NCI-H526 (cell line): Measurements from ENCODE around the gene NFE2L2.
"Not testable (repeated sequence)": the region's sequence is repeated elsewhere in the genome, so short reads cannot be mapped to it uniquely, and the experiment has no call there.

Experiments
- DNase-seq, 2 experiments: peaks; one replicate each; lab custom pipeline; 2025; lab: John Stamatoyannopoulos, UW

The NFE2L2 gene

DNA sequence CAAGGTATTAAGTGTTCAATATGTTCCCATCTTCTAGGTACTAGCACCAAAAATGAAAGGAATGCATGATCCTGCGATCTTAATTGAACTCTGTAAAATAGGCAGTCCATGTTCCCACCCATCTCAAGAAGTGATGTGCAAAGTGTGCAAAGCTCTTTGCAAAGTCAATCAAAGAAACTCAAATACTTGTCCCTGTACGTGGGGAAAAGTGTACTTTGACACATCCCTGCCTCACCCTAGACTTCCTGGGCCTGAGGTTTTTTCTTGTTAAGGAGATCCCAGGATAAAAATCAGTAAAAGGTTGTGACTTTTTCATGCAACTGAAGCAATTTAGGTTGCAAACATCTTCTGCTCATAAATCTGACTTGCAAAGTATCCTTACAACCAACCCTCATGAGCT is 26.6 kb downstream of the NFE2L2 start:
- DNase-seq = peak in 1 of 2 experiments; percentile 66

DNA sequence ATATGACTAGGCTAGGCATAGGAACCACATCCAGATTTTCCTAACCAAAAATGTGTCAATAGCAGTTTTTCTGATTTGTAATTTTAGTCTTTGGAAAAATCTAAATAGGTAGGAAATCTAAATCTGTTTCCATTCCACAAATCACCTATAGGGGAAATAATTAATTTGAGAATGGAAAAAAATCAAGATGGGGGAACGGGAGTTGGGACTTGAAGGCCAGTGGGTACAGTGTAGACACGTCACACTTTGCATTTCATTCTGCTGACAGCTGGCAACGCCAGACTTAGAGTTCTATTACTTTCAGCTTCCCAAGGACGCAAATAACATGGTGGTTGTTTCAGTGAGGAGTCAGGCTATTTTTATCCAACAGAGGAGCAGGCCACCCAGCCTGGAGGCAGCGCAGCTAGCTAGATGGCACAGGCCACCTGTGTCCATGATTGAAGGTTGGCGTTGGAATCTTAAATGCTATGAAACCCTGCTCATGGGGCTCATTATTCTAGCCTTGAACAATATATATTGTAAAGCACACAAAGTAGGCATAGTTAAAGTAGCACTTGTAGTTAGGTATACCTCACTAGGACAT is 28.6 kb downstream of the NFE2L2 start:
- DNase-seq = no peak

DNA sequence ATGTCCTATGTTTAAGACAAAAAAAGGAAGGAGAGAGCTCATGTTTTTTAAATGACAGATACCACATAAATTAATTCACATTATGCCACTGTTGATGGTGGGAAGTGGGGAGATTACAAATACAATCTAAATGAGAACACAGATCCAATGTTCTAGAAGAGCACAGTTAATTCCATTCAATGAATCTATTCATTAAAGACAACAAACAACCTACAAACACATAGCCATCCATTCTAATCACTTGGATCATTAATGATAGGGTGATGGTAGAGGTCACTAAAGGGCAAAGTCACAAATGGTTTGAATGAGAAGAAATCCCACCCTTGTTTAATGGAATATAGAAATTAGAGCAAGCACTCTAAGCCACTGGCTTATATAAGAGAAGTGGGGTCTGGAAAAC is 30.3 kb downstream of the NFE2L2 start:
- DNase-seq = no peak

DNA sequence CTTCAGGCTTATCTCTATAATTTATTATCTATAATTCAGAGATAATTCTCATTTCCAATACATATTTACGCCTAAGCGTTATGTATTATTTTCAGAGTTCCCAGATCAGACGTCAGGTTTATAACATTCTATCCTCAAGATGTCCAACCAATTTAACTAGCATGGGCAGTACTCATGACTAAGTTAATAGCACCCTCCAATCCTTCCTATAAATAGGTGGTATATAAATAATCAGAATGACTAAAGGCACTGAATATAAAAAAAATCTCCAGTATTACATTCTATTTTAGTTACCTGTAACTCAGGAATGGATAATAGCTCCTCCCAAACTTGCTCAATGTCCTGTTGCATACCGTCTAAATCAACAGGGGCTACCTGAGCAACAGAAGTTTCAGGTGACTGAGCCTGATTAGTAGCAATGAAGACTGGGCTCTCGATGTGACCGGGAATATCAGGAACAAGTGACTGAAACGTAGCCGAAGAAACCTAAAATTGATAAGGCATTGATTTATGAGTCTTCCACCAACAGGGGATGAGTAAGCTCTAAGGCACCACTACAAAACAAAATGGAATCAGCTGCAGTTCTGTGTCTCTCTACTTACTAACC is 32.3 kb downstream of the NFE2L2 start:
- no peak for DNase-seq

DNA sequence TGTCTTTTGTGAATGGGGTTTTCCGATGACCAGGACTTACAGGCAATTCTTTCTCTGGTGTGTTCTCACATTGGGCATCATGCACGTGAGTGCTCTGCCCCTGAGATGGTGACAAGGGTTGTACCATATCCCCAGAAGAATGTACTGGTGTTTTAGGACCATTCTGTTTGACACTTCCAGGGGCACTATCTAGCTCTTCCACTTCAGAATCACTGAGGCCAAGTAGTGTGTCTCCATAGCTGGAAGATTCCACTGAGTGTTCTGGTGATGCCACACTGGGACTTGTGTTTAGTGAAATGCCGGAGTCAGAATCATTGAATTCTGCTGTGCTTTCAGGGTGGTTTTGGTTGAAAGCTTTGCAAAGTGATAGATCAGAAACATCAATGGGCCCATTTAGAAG is 33.3 kb downstream of the NFE2L2 start:
- DNase-seq = no peak

DNA sequence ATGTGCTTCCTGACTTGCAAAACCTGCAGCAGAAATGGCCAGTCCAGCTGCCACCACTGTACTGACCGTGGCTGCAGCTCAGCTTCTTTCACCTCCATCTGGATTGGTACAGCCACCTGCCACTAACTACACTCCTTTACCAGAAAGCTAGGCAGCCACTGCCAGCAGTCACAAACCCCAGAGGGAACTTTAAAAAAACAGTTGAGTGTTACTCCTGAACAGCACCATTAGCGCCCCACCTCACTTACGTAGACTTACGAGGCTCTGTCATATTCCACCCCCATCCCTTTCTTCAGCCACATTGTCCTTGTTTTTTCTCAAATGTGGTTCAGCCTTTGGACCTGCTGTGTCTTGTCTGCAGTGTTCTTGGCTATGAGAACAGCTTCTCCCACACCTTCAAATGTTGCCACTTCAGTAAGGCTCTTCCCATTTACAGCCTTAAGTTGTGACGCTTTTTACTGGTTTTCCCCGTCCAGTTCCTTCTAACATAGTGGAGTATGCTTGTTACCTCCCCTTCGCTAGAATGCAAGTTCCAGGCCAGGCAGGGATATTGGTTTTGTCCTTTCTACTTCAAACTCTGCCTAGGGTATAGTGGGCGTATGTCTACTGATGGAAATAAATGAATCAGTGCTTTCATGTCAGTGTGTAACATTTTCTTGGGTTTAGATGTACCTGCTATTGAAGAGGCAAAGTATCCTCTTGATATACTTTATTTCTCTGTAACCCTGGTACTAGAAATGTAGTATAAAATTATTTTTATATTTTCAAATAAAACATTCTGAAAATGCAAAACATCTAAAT is 34.9 kb downstream of the NFE2L2 start:
- DNase-seq = no peak

DNA sequence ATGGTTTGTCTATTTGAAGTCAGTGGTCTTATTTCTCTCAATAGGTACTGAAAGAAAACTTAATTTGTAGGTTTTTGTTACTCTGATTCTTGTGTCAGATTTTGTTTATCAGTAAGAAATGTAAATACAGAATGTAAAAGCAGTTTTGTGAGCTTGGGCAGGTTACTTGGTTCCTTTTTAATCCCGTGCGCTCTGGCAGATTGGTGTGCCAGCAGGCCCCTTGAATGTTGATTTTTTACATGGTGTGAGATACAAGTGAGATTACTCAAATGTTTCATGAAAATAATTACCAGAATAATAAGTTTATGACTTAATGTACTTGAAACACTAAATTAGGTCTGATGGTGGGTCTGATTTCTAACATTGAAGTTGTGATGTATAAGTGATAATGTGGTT is 38.6 kb downstream of the NFE2L2 start:
- no peak for DNase-seq

DNA sequence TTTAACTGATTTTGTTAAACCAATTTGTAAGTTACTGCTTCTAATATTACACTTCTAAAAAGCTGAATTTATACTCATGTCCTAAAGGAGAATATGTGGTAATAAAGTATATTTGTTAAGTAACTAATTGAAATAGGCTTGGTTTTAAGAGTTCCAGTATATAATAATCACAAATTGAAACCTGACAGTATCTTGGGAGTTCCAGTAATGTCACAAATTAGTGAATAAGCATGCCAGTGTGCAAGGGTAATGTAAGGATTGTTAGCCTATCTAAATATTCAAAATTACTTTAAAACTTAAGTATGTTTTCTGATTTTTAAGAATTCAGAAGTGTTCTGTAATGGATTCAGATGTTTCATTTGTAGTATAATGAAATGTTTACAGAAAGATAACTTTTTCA is 41.1 kb downstream of the NFE2L2 start:
- not testable (repeated sequence) for DNase-seq

DNA sequence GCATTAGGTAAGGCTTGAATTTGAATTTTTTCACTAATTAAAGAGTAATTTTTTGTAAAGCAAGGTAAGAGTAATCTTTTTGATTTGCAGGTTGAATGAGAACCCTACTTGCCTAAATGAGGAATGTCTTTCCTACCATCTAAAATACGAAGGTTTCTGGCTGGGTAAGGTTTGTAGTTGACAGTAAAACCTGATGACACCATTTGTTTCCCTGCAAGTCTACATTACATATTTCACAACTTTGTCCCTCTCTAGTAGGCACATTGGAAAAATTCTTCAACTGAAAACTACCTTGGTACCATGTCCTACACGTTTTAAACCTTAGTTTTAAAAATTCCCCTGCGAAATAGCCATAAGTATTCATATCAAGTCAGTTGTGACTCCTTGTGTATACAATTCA is 42.6 kb downstream of the NFE2L2 start:
- DNase-seq = no peak

DNA sequence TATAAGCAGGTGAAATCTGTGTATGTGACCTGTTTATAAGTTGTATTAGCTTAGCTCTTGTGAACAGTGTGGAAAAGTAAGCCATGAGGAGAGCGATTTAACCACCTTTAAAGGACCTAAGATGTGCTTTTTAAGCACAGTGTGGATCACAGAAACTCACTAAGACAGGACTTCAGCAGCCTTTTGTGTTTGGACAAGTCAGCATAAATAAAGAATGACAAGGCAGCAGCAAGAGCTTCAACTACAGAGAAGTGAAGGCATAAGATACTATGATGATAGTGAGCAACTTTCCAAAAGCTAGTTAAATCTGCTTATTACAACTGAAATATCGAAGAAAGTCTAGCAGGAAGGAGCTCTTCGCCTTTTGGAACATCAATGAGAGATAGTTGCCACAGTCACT is 43.0 kb downstream of the NFE2L2 start:
- no peak for DNase-seq

DNA sequence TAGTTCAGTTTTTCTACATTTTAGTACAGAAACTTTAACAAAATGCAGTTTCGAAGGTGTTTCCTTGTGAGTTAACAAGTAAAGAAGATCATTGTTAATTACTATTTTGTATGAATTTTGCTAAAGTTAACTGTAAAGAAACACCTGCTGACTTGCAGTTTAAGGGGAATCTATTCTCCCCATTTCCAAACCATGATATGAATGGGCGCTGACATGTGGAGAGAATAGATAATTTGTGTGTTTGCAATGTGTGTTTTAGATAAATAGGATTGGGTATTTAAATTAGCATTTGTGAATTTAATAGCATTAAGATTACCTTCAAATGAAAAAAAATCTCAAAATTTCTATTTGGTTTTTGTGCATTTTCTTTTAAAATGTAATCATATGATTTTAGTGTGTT is 44.7 kb downstream of the NFE2L2 start:
- DNase-seq = not testable (repeated sequence)

DNA sequence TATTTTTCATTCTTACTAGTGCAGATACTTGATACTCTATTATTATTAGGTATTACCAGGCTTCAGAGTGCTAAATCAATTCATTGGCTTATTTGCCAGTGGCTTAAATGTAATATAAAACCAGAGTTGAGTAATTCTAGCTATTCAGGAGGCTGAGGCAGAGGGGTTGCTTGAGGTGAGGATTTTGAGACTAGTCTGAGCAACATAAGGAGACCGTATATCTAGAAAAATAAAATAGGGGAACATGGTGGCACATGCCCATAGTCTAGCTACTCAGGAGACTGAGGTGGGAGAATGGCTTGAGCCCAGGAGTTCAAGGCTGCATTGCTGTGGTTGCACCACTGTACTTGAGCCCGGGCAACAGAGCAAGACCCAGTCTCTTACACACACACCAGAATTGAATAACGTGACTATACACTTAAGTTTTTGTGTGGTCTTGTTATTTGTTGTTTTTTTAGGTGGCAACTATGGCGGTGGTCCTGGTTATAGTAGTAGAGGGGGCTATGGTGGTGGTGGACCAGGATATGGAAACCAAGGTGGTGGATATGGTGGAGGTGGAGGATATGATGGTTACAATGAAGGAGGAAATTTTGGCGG is 47.2 kb downstream of the NFE2L2 start:
- DNase-seq = no peak

DNA sequence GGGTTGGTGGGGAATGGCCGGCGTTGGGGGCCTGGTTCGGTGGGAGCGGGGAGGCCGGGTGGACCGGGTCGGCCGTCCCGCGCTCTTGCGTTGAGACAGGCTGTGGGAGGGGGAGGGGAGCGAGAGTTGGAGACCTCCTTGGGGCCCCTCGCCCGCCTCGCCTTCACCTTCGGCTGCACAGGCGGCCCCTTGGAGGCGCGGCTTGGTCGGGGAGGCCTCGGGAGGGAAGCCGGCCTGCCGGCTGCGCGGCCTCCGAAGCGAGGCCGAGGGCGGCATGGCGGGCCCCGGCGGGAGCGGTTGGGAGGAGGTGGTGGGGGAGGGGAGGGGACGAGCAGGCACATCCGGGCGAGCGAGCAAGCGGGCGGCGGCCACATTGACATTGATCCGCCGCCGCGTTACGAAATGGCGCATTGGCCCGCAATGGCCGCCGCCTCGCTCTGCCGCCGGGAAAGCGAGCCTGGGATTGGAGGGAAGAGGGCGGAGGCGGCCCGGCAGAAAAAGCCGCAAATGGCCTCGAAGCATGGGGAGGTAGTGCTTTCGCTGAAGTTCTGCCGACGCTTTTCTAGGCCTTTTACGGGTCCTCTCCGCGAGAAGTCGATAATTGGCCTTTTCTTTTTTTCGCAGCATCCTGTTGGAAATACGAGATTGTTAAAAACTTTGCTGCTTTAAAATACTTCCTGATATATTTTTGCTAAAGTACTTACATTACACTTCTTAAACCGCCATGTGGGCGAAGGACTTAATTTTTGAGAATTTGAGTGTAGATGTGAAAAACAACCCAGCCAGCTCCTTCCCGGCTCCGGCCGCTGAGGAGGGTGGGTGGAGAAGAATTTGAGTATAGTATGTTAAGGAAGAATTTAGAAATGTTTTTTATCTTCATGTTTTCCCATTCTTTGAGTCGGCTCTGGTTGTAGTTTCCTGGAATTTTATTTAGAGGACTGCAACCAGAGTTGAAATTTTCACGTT is 51.4 kb downstream of the NFE2L2 start:
- DNase-seq = peak; percentile 61 to 93

DNA sequence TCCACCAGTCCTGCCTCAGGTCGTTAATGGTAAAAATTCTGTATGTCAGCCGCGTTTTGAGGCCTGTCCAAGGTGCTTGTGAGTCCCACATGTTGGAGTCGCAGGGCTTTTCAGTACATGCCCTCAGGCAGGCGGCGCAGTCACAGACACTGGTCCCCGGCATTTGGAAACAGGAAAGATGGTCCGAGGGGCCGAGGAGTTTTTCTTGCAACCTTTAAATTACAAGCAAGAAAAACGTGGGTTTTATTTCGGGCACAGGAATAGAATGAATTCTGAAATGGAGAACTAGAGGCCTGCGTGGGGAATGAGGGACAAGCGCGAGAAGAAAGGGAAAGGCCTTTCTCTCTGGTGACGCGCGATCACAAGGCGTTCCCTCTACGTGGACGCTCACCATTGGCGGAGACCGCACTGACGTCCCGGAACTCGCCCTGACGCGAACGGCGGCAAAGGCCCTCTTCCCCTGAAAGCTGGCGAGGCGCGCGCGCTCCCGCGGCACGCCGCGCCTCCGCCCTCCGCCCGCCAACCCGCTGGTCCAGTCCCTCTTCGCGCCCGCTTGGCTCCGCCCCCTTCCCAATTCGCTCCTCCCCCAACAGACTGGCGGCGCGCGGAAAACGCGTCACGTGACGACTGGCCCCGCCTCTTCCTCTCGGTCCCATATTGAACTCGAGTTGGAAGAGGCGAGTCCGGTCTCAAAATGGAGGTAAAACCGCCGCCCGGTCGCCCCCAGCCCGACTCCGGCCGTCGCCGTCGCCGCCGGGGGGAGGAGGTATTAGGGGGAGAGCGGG is 52.2 kb downstream of the NFE2L2 start, which contains the start of gene HNRNPA3:
TSS of gene HNRNPA3 (plus strand) at position 689 of the 785 bp plus-strand sequence. CDS start at position 695, 6 bp downstream.
- peak; percentile 96 to 99 for DNase-seq

DNA sequence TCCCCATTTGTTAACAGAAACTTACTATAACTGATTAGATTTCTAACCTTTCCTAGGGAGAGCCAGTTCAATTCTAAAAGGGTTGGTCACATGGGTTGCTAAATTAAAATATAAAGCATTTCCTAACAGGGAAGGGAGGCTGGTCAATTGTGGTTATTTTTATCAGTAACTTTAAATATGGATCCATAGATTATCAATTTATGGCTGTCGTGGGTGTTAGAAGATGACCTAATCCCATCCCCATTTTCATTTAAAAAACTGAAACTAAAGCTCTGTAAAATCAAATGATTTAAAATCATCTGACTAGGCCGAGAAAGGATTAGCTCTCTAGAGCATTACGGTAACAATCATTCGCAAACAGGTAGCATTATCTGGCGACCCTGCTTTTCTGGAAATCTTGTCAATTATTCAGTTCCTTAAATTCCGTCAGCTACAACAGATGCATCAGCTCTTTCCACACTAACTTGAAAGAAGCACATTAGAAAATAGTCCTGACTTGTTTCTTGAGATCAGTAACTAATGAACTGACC is 52.9 kb downstream of the NFE2L2 start:
- no peak for DNase-seq

DNA sequence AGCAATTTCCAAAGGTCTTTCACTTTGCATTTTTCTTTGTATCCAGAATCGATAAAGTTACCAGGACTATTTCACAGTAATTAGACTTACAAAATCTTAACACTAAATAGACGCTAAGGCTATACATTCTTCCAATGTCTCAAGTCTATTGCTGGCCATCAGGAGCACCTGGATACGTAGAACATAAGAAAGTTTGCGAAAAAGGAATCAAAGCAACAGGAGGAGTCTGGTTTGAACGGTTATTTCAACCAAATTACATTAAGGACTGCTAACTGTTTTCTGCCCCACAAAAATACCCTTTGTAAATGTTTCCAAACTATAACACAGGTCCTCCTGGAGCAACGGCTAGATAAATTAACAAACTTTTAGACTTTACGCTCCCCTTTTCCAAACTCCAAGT is 53.4 kb downstream of the NFE2L2 start:
- DNase-seq = no peak

DNA sequence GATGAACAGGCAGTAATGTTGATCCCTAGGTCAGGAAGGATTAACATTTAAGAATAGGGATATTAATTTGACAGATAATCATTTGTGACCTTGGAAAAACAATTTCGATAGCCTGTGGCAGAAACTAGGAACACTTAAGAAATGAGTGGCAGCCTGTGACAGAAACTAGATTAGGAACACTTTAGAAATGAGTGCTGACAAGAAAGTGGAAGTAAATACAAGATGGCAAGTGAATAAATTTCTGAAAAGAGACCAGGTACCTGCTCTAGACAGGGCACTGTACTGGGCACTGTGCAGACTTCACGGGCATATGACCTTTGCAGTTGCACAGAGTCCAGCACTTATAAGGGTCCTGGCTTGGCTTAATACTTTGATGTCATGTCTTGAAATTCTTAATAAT is 57.4 kb downstream of the NFE2L2 start:
- DNase-seq = no peak

DNA sequence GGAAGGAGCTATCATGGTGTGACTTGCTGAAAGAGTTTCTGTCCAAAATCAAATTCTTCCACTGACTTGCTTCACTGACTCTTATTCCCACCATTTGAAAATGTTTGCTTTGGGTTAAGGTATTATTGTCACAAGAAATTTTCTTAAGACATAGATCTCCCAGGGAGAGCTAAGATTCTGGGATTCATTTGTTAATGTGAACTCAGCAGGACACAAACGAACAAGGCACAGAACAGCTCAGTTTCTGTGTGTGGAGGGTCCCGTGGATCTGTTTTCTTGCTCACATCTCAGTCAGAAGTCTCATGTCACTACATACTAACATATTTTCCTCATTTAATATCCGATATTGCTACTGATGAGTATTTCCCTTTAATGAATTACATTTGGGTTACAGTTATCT is 60.1 kb downstream of the NFE2L2 start:
- no peak for DNase-seq

DNA sequence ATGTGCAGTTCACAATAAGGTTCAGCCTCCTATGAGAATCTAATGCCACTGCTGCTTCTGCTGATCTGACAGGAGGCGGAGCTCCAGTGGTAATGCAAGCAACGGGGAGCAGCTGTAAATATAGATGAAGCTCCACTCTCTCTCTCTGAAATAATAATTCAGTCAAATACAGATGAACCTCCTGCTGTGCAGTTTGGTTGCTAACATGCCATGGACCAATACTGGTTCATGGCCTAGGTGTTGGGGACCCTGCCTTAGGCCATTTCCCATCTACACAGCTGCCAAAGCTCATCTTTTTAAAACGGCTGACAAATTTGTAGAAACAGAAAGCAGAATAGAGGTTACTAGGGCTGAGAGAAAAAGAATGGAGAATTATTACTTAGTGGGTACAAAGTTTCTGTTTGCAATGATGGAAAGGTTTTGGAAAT is 62.6 kb downstream of the NFE2L2 start:
- no peak for DNase-seq

DNA sequence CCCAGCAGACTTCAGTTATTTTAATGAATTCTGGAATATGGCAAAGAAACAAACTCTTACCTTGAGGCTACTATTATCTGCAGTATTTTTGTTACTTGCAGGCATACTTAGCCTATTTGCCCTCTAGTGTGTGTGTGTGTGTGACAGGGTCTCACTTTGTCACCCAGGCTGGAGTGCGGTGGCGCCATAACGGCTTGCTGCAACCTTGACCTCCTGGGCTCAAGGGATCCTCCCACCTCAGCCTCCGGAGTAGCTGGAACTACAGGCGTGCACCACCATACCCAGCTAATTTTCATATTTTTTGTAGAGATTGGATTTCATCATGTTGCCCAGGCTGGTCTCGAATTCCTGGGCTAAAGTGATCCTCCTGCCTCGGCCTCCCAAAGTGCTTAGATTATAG is 64.1 kb downstream of the NFE2L2 start:
- DNase-seq = not testable (repeated sequence)

DNA sequence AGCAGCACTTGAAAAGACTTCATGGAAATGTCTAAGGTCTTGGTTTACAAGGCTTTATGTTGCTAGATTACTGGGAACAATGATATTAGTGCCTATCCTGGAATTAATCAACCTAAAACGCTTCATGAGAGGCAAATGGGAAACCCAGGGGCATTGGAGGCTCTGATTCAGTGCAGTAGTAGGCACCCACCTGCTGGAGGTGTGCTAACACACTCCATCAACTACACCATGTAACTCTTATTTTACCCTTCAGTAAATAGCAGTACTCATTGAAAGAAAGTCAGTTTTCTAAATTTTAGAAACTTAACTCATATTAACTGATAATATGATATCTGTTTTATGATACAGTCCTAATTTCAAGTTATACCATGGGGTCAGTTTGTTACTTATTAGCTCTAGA is 69.3 kb downstream of the NFE2L2 start:
- DNase-seq = no peak
